GM21526 (cell line): ENCODE measurements around the gene ARHGAP10.
"Not testable (repeated sequence)": the region's sequence is repeated elsewhere in the genome, so short reads cannot be mapped to it uniquely, and the experiment has no call there.

Experiments
- ATAC-seq: cut with Tn5 transposase; IDR thresholded peaks from one replicate; pipeline ENCODE4 v1.9.1; 2021; ENCODE audit warnings: moderate library complexity; ENCODE audit not compliant: unreplicated experiment, low FRiP score

The ARHGAP10 gene

GRCh38 chr4:147880511-147880910, 148.6 kb downstream of the ARHGAP10 start:
- ATAC-seq = no peak

- no peak for ATAC-seq
These were observed 152.6 kb downstream of the ARHGAP10 start for GRCh38 chr4:147884536-147884935.

GRCh38 chr4:147885216-147885615, 153.3 kb downstream of the ARHGAP10 start:
- ATAC-seq = not testable (repeated sequence)

- no peak for ATAC-seq
These were observed 159.7 kb downstream of the ARHGAP10 start for GRCh38 chr4:147891476-147892115.

- ATAC-seq = no peak
These were observed 167.6 kb downstream of the ARHGAP10 start for GRCh38 chr4:147899512-147899911.

GRCh38 chr4:147901388-147901787, 169.5 kb downstream of the ARHGAP10 start:
- no peak for ATAC-seq

- ATAC-seq = no peak
These were observed 170.0 kb downstream of the ARHGAP10 start for GRCh38 chr4:147901916-147902315.

- ATAC-seq = no peak
These were observed 177.3 kb downstream of the ARHGAP10 start for GRCh38 chr4:147909225-147909624.

- ATAC-seq = no peak
These were observed 178.4 kb downstream of the ARHGAP10 start for GRCh38 chr4:147910315-147910714.

GRCh38 chr4:147912106-147912505, 180.2 kb downstream of the ARHGAP10 start:
- ATAC-seq = not testable (repeated sequence)

GRCh38 chr4:147913137-147913536, 181.2 kb downstream of the ARHGAP10 start:
- ATAC-seq = no peak

GRCh38 chr4:147916351-147916750, 184.5 kb downstream of the ARHGAP10 start:
- no peak for ATAC-seq

- no peak for ATAC-seq
These were observed 191.5 kb downstream of the ARHGAP10 start for GRCh38 chr4:147923381-147923780.

- no peak for ATAC-seq
These were observed 192.0 kb downstream of the ARHGAP10 start for GRCh38 chr4:147923854-147924253.

- ATAC-seq = no peak
These were observed 192.9 kb downstream of the ARHGAP10 start for GRCh38 chr4:147924604-147925412.

- no peak for ATAC-seq
These were observed 195.7 kb downstream of the ARHGAP10 start for GRCh38 chr4:147927377-147928137.

GRCh38 chr4:147928400-147928799, 196.5 kb downstream of the ARHGAP10 start:
- no peak for ATAC-seq

GRCh38 chr4:147929746-147930145, 197.9 kb downstream of the ARHGAP10 start:
- no peak for ATAC-seq

- ATAC-seq = peak; percentile 56
These were observed 201.4 kb downstream of the ARHGAP10 start for GRCh38 chr4:147933316-147933715.

- no peak for ATAC-seq
These were observed 201.9 kb downstream of the ARHGAP10 start for GRCh38 chr4:147933779-147934178.

- ATAC-seq = no peak
These were observed 206.6 kb downstream of the ARHGAP10 start for GRCh38 chr4:147938496-147938895.
